HepG2 (cell line): ENCODE measurements around the gene TECTB. TPM values are rescaled to one million over a fixed set of nuclear protein-coding genes. Genes with fewer than 3 reads are reported as not detected.

Experiments used
- ATAC-seq: fragments of 200-7000 bp; cut with Tn5 transposase; 3 replicates; pipeline ENCODE4 v1.9.1; 2020; ENCODE audit warnings: mild to moderate bottlenecking, moderate library complexity
- BruUV-seq: library from RNA; stranded (reverse); fragments of 400-500 nt; replicated peaks from 2 replicates; lab custom pipeline; 2021; lab: Mats Ljungman, UMichigan
- CTCF ChIA-PET: fragments of 300-600 bp; formaldehyde crosslinking; extraction: SDS; loops from one replicate; lab custom pipeline; 2021; ENCODE audit warnings: low total read pairs, inconsistent platforms, low intra/inter-chr PET ratio; lab: Yijun Ruan, JAX
- POLR2A ChIA-PET: fragments of 350-600 bp; sonication (Branson Sonifier 250); formaldehyde crosslinking; loops from one replicate; lab custom pipeline; 2020; ENCODE audit warnings: antibody characterized with exemption, inconsistent platforms; lab: Yijun Ruan, JAX
- DNase-seq: peaks from one replicate; pipeline ENCODE4 v3.0.0-alpha.2; 2015; ENCODE audit warnings: low spot score
- FAIRE-seq: peaks from 3 replicates; lab custom pipeline; 2011; peaks lifted over from hg19 to GRCh38; lab: Jason Lieb, UNC
- H2AFZ ChIP-seq: one replicate; pipeline ENCODE4 v1.6.1; 2011; ENCODE audit warnings: low read length, inconsistent platforms
- H3K27ac ChIP-seq: fragments of 300-600 bp; 3 replicates; pipeline ENCODE4 v1.8.0; 2011; ENCODE audit warnings: mixed run types, mild to moderate bottlenecking, mixed read lengths, low read length, inconsistent platforms; ENCODE audit not compliant: insufficient read depth; ENCODE audit errors: extremely low read length
- H3K27me3 ChIP-seq, 2 experiments: fragments of 200-600 bp in 1 of 2; 2 replicates in 1 of 2; 3 replicates in 1 of 2; pipeline versions ENCODE4 v1.6.0 to v1.8.0; 2011; ENCODE audit warnings: low read length in 2 of 2, mild to moderate bottlenecking in 2 of 2, moderate library complexity in 2 of 2, inconsistent platforms in 1 of 2; ENCODE audit not compliant: insufficient read depth in 2 of 2, control insufficient read depth in 1 of 2
- H3K36me3 ChIP-seq, 2 experiments: fragments of 200-600 bp in 1 of 2; replicated peaks in 1 of 2; 2 replicates in 1 of 2; 3 replicates in 1 of 2; pipeline versions ENCODE4 v1.5.1 to v1.8.0; 2011; ENCODE audit warnings: low read length in 2 of 2, inconsistent platforms in 1 of 2; ENCODE audit not compliant: insufficient read depth in 2 of 2, control insufficient read depth in 1 of 2
- H3K4me1 ChIP-seq: 2 replicates; pipeline ENCODE4 v1.5.1; 2012; ENCODE audit warnings: low read length, inconsistent platforms; ENCODE audit not compliant: insufficient read depth
- H3K4me2 ChIP-seq: 2 replicates; pipeline ENCODE4 v1.6.0; 2011; ENCODE audit warnings: low read depth, low read length, inconsistent platforms
- H3K4me3 ChIP-seq, 3 experiments: fragments of 200-600 bp in 1 of 3; sonication (generic), shearing (Covaris generic) in 1 of 3; replicated peaks in 1 of 3; 2 replicates each; pipeline ENCODE4 v1.5.1; 2011 to 2016; ENCODE audit warnings: low read length in 3 of 3, inconsistent platforms in 2 of 3, low read depth in 2 of 3, mild to moderate bottlenecking in 2 of 3, control low read depth in 1 of 3, mixed read lengths in 1 of 3; ENCODE audit not compliant: insufficient read depth in 1 of 3
- H3K79me2 ChIP-seq: one replicate; pipeline ENCODE4 v1.6.1; 2011; ENCODE audit warnings: low read length, inconsistent platforms; ENCODE audit not compliant: insufficient read depth
- H3K9ac ChIP-seq: 2 replicates; pipeline ENCODE4 v1.6.0; 2011; ENCODE audit warnings: mild to moderate bottlenecking, low read depth, low read length, inconsistent platforms; ENCODE audit not compliant: insufficient read depth
- H3K9me3 ChIP-seq: 2 replicates; pipeline ENCODE4 v1.5.1; 2012; ENCODE audit warnings: mild to moderate bottlenecking, low read length
- H4K20me1 ChIP-seq: 2 replicates; pipeline ENCODE4 v1.6.0; 2011; ENCODE audit warnings: inconsistent platforms, mild to moderate bottlenecking, low read length, moderate library complexity; ENCODE audit not compliant: insufficient read depth
- ADNP ChIP-seq: sonication (generic); formaldehyde crosslinking; IDR thresholded peaks from 2 replicates; pipeline ENCODE4 v1.4.0; 2020; ENCODE audit warnings: missing genetic modification reagents
- BCL6 ChIP-seq: IDR thresholded peaks from 2 replicates; pipeline ENCODE4 v1.6.1; 2016; ENCODE audit warnings: missing genetic modification reagents, missing compliant biosample characterization
- CHD4 ChIP-seq: fragments of 200-600 bp; sonication (generic); IDR thresholded peaks from 2 replicates; pipeline ENCODE4 v1.7.0; 2017; ENCODE audit warnings: mild to moderate bottlenecking, low read length, borderline replicate concordance
- DMAP1 ChIP-seq: IDR thresholded peaks from 2 replicates; pipeline ENCODE4 v1.6.1; 2016
- HHEX ChIP-seq: IDR thresholded peaks from 2 replicates; pipeline ENCODE4 v1.6.1; 2016; ENCODE audit warnings: control low read depth
- HNF4A ChIP-seq: sonication (generic); formaldehyde crosslinking; IDR thresholded peaks from 2 replicates; pipeline ENCODE4 v1.4.0; 2020; ENCODE audit warnings: missing genetic modification reagents
- PAXIP1 ChIP-seq: sonication (generic); formaldehyde crosslinking; conservative IDR thresholded peaks from 2 replicates; pipeline ENCODE4 v1.4.0; 2020; ENCODE audit warnings: mild to moderate bottlenecking, missing genetic modification reagents, moderate library complexity
- POLR2A ChIP-seq, 2 experiments: IDR thresholded peaks; 2 replicates each; pipeline ENCODE4 v1.6.1; 2011; ENCODE audit warnings: low read depth in 2 of 2, low read length in 2 of 2, mild to moderate bottlenecking in 1 of 2, moderate library complexity in 1 of 2; ENCODE audit not compliant: insufficient read depth in 1 of 2
- SP140L ChIP-seq: sonication (generic); formaldehyde crosslinking; IDR thresholded peaks from 2 replicates; pipeline ENCODE4 v1.4.0; 2020; ENCODE audit warnings: missing genetic modification reagents, borderline replicate concordance
- SRSF9 ChIP-seq: fragments of 200-400 bp; formaldehyde crosslinking; IDR thresholded peaks from 2 replicates; pipeline ENCODE4 v1.6.1; 2018; ENCODE audit warnings: borderline replicate concordance, mild to moderate bottlenecking, low read depth, low read length; ENCODE audit not compliant: insufficient read depth, poor library complexity, severe bottlenecking
- ZBTB1 ChIP-seq: sonication (generic); formaldehyde crosslinking; IDR thresholded peaks from 2 replicates; pipeline ENCODE4 v1.4.0; 2020; ENCODE audit warnings: missing genetic modification reagents, borderline replicate concordance
- ZNF143 ChIP-seq: sonication (generic); formaldehyde crosslinking; IDR thresholded peaks from 2 replicates; pipeline ENCODE4 v1.4.0; 2020; ENCODE audit warnings: missing genetic modification reagents
- ZNF530 ChIP-seq: sonication (generic); formaldehyde crosslinking; IDR thresholded peaks from 2 replicates; pipeline ENCODE4 v1.5.0; 2020; ENCODE audit warnings: low read depth, mild to moderate bottlenecking, missing genetic modification reagents
- ZNF570 ChIP-seq: sonication (generic); formaldehyde crosslinking; IDR thresholded peaks from 2 replicates; pipeline ENCODE4 v1.4.0; 2020; ENCODE audit warnings: mild to moderate bottlenecking, missing genetic modification reagents, borderline replicate concordance
- WGBS: methylation state at CpG from one replicate; pipeline ENCODE4 v1.1.6; 2017; ENCODE audit warnings: low lambda C conversion rate; 5-methylcytosine and 5-hydroxymethylcytosine counted together
- in situ Hi-C: cut with HindIII; loops from 2 replicates; pipeline ENCODE4 v1.10.0; 2017; ENCODE audit warnings: low pct_unique_long_range_greater_than_20kb; ENCODE audit not compliant: extremely low pct_ligation_motif_present
- intact Hi-C: fragments of 100-400 bp; cut with micrococcal nuclease; formaldehyde crosslinking; loops from one replicate; pipeline ENCODE4 v1.10.0; 2022; ENCODE audit not compliant: unreplicated experiment
- polyA plus RNA-seq, 8 experiments: library from polyadenylated mRNA; depleted of rRNA in 3 of 8; stranded (reverse) in 7 of 8; unstranded in 1 of 8; fragments of >200 nt; fragmentation: Illumina TruSeq in 4 of 8; extraction: Trizol in 4 of 8; gene quantifications; 2 replicates each; pipeline versions ENCODE4 v1.2.1 to v1.2.3, GENCODE V29; 2011 to 2016; ENCODE audit warnings: low read depth in 4 of 8, missing spikeins in 1 of 8, mixed read lengths in 1 of 8; ENCODE audit not compliant: insufficient read depth in 1 of 8
- total RNA-seq, 5 experiments: library from RNA; depleted of rRNA; stranded (reverse); fragments of >200 nt; fragmentation: Illumina TruSeq; extraction: Trizol; gene quantifications; 2 replicates each; pipeline ENCODE4 v1.2.3, GENCODE V29; 2016; ENCODE audit warnings: low read depth in 1 of 5
- TF ChIP-seq, protein P1 (sequence below): sonication (generic); formaldehyde crosslinking; IDR thresholded peaks from 2 replicates; pipeline ENCODE4 v1.4.0; 2020; ENCODE audit warnings: missing genetic modification reagents

The TECTB gene
- total and polyA plus RNA-seq, 2 of the 13 experiments (the other 11 are each of a cell fraction or from before 2014, with no cell fraction given): 0.78 to 1.8 TPM

DNA sequence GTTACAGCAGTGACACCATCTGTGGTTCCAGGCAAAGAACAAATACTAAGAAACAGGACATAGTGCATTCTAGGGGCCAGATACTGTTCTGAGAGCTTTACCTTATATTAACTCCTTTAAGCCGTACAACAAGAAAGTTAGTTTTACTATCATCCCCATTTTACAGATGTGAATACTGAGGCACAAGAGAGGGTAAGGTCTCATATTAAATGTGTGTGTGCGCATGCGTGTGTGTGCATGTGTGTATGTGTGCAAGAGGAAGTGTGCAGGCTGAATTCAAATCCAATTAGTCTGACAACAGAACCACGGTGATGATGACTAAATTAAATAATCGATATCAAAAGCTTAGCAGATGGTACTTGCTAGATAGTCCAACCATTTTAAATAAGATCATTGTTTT is 11.0 kb downstream of the TECTB start (continued):
- 0 out of 2 replicates have a peak, but pooled peaks have one; percentile 52 for TF ChIP-seq ADNP
- TF ChIP-seq CHD4: peak; percentile 87; the same call in 1 of the 2 replicates

DNA sequence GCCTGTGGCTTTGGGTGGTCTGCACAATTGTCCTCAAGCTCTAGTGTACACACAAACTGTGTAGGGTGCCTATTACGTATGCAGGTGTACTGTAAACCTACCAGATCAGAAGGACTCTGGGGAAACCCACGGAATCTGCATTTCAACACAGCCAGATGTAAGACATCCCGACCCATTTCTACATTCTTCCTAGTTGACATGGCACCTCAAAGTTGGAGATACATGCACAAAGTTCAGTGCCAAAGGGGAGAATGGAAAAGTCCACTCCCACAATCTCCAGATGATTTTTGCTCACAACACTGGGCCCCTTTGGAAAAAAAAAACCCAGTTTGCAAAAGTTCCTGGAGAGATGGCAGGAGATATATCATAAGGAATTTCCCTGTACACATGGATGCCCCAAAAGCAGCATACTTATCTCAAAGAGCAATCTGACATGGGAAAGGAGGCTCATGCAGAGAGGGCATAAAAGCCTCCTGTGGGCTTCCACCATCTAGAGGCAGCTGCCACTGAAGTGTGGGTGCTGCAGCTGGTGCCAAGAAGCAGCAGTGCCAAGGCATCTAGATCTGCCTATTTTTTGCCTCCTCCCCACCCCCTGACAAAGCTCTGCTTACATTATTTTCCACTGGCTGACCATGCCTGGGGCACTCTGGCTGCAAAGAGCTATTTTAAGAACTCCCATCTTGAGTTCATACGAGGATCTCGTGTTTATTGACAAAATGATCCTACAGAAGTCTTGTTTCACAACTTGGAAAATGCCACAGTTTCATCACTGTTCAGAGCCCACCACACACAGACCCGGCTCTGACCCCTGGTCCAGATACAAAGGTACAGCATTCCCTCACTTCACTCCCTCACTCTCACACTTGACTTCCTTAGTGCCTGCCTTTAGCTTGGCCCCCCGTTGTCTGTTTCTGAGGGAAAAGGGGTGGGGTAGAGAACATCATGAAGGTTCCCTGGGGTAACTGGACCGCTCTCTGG is 12.9 kb downstream of the TECTB start:
- intact Hi-C loops: loop anchor here (1.0 kb wide), 2 partner anchors 20 to 35 kb away; no protein-coding TSS in a partner anchor
- peak overlapping the region; percentile 49 for H3K9ac ChIP-seq
- POLR2A ChIA-PET: interaction anchor here (0.6 to 5.3 kb wide), 13 partner anchors 9 to 512 kb away, joined by 3 to 62 read pairs (median 4); no protein-coding TSS in a partner anchor
- H3K27ac ChIP-seq: peak overlapping the region; percentile 77
- CTCF ChIA-PET: no interaction called here
- H3K36me3 ChIP-seq: no peaks in the 10 kb centered on the region
- H4K20me1 ChIP-seq: no peaks in the 10 kb centered on the region
- ATAC-seq (peak; percentile 77), FAIRE-seq (peak; percentile 66), DNase-seq (peak; percentile 76)
- no peaks in the 10 kb centered on the region for H3K79me2 ChIP-seq
- peaks cover 94% of the 10 kb centered on the region for H3K4me1 ChIP-seq
- WGBS: 5% methylated on average over 8 of the region's 8 CpGs
- no peaks in the 10 kb centered on the region for H3K9me3 ChIP-seq
- peak overlapping the region; percentile 84 for H3K4me2 ChIP-seq
- TSS peak; percentile 74 for BruUV-seq
- peak overlapping the region; percentile 32 to 43 (median 41) for H3K4me3 ChIP-seq
- in situ Hi-C loops: no loop called here
- H2AFZ ChIP-seq: peak overlapping the region; percentile 55
- no peaks in the 10 kb centered on the region for H3K27me3 ChIP-seq
- TF ChIP-seq SRSF9 (no peak), POLR2A (IDR thresholded peaks at IDR 0.05; ENCODE audit: insufficient read depth in 1 of 2, low read depth in 2 of 2, low read length in 2 of 2) (peak in 1 of 2 experiments; percentile 15; a peak in 2 of 4 replicates), ZNF530 (CRISPR knock-in tag) (no peak), ZBTB1 (no peak), HHEX (no peak), DMAP1 (CRISPR knock-in tag) (0 out of 2 replicates have a peak, but pooled peaks have one; percentile 14), ZNF570 (CRISPR knock-in tag) (no peak), HNF4A (CRISPR knock-in tag) (peak; percentile 75), BCL6 (CRISPR knock-in tag) (0 out of 2 replicates have a peak, but pooled peaks have one; percentile 17), ZNF143 (CRISPR knock-in tag) (no peak), PAXIP1 (CRISPR knock-in tag) (peak; percentile 37; the same call in 1 of the 2 replicates), SP140L (no peak)
- TF ChIP-seq, protein P1, sequence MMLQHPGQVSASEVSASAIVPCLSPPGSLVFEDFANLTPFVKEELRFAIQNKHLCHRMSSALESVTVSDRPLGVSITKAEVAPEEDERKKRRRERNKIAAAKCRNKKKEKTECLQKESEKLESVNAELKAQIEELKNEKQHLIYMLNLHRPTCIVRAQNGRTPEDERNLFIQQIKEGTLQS (CRISPR knock-in tag): 0 out of 2 replicates have a peak, but pooled peaks have one; percentile 24
